Hepatocyte (in vitro differentiated cells): ENCODE data around the gene ALDH2.

Experiments
- EZH2 ChIP-seq: fragments of 200-600 bp; sonication (generic); IDR thresholded peaks from 2 replicates; pipeline ENCODE4 v1.6.1; 2016; ENCODE audit warnings: antibody characterized with exemption, mild to moderate bottlenecking, borderline replicate concordance
- EZH2phosphoT487 ChIP-seq: fragments of 200-600 bp; sonication (generic); IDR thresholded peaks from one replicate; pipeline ENCODE4 v1.6.1; 2018; ENCODE audit warnings: antibody characterized with exemption, mild to moderate bottlenecking, low read depth, moderate library complexity; ENCODE audit not compliant: unreplicated experiment, severe bottlenecking
- TF ChIP-seq, protein P1 (sequence below): fragments of 200-600 bp; sonication (generic); IDR thresholded peaks from 2 replicates; pipeline ENCODE4 v1.5.1; 2016; ENCODE audit warnings: antibody characterized with exemption, mild to moderate bottlenecking; ENCODE audit not compliant: poor library complexity

DNA sequence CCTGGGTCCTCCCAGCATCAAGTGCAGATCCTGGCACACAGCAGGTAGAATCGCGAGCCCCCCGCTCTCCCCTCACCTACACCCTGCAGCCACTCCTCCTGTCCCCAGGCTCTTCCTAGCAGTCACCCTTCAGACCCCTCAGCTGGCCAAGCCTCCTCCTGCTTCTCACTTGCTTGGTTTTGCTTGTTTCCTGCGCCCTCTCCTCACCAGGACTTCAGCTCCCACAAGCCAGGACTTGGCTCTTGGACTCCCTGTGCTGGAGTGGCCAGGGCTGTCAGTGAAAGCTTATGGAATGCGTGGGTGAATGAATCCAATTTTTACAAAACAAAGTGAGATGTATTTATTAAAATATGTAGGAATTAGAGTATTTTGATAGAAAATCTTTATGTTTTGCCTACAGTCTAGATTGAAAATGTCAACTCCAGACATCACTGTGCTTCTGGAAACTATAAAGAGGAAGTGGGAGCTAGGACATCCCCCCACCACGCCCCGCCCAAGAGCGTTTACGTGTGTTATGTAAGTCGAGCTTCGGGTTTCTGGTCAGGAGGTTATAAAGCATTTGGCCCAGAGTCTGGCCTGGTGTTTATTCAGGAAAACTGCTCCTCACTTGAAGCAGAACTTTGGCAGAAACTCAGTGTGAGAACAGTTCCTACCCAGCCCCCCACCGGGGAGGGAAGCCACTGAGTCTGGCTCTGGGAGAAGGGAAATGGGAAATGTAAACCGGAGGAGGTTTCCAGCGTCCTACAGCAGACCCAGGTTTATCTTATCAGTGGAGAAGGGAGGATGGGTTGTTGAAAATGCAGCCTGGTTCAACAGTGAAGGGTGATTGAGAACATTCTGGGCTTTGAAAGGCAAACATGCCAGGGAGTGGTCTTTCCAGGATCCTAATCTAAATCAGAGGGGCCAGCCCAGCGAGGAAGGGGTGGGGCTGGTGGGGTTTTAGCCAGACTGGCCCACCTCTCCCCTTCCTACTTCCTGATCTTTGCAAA lies 8.8 kb downstream of the ALDH2 start:
- TF ChIP-seq, protein P1, sequence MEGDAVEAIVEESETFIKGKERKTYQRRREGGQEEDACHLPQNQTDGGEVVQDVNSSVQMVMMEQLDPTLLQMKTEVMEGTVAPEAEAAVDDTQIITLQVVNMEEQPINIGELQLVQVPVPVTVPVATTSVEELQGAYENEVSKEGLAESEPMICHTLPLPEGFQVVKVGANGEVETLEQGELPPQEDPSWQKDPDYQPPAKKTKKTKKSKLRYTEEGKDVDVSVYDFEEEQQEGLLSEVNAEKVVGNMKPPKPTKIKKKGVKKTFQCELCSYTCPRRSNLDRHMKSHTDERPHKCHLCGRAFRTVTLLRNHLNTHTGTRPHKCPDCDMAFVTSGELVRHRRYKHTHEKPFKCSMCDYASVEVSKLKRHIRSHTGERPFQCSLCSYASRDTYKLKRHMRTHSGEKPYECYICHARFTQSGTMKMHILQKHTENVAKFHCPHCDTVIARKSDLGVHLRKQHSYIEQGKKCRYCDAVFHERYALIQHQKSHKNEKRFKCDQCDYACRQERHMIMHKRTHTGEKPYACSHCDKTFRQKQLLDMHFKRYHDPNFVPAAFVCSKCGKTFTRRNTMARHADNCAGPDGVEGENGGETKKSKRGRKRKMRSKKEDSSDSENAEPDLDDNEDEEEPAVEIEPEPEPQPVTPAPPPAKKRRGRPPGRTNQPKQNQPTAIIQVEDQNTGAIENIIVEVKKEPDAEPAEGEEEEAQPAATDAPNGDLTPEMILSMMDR = no peak
- TF ChIP-seq EZH2phosphoT487 (no peak), EZH2 (no peak)
